HL-60/S4 (cell line): Measurements from ENCODE around the gene FRAS1.
"Not testable (repeated sequence)": the region's sequence is repeated elsewhere in the genome, so short reads cannot be mapped to it uniquely, and the experiment has no call there.

Source experiments
- in situ Hi-C: fragments of 300-500 bp; cut with MboI; formaldehyde crosslinking; loops from 2 replicates; pipeline ENCODE4 v1.14.3; 2022; ENCODE audit warnings: low sequenced_read_pairs

Gene FRAS1

DNA sequence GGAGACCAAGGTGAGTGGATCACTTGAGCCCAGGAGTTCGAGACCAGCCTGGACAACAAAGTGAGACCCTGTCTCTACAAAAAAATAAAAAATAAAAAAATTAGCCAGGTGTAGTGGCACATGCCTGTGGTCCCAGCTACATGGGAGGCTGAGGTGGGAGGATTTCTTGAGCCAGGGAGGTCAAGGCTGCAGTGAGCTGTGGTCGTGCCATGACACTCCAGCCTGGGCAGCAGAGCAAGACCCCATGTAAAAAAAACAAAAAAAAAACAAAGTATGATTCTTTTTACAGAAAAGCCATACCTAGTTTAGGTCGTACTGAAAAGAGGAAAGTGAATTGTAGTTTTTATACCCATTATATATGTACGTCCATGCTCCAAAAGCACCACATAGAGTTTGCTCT is 151.8 kb downstream of the FRAS1 start:
- in situ Hi-C loops: not testable (repeated sequence)

DNA sequence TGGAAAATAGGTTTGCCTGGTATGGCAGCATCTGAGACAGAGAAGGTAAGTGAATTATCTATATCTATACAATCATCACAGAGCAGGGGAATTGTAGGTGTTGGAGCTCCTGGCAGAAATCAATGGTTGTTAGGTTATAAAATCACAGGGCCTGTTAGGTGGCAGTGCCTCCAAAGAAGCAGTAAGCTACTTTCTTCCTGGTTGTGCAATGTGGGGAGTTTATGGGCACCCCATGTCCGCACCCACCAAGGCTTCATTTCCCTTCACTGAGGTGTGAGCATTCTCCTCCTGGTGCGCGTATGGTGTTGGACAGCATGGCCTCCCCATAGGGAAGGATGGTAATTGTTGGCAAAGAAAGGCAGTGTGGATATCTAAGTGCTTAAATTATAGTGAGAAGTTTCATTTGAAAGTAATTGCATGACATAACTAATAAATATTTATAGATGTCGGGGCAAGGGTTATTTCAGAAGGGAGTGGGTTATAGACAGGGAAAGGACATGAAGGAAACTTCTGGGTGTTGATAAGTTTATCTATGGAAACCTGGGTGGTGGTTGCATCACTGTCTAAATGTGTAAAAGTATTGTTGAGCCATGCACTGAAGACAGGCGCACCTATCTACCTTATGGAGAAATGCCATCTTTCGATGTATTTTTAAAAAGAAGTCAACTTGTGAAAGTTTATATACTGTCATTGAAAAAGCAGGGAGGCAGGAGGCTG is 153.7 kb downstream of the FRAS1 start:
- in situ Hi-C loops: no loop called here

DNA sequence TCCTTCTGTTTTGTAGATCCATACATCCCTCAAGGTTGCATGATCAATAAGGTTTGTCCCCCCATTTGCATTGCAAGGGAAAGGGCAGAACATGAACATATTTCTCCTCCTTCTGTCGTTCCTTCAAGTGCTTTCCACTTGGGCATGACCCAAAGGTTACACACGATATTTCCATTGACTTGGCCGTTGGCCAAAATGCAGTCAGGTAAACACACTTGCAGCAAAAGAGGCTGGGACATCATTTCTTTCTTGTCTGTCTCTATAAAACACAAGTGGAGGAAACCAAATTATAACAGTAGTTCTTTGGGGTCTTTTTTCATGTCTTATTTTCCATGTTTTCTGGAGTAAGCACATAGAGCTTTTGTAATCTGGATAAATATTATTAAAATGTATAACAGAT is 156.1 kb downstream of the FRAS1 start:
- in situ Hi-C loops: no loop called here

GRCh38 chr4:78214078-78214477 is 157.0 kb downstream of the FRAS1 start:
- in situ Hi-C loops: no loop called here

DNA sequence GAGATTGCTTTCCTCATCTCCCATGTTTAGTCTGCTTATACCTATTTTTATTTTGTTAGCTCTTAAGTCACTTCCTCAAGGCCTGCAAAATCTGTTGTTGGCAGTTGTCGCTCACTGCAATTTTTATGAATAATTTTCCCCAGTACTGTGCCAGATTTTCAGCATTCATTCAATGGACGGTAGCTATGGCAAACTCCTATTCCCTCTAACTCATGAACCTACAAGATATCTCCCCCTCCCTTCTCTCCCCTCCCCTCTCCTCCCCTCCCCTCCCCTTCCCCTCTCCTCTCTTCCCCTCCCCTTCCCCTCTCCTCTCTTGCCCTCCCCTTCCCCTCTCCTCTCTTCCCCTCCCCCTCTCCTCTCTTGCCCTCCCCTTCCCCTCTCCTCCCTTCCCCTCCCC is 160.4 kb downstream of the FRAS1 start:
- in situ Hi-C loops: no loop called here

- in situ Hi-C loops: no loop called here
Observed at GRCh38 chr4:78218260-78218659, 161.1 kb downstream of the FRAS1 start.

DNA sequence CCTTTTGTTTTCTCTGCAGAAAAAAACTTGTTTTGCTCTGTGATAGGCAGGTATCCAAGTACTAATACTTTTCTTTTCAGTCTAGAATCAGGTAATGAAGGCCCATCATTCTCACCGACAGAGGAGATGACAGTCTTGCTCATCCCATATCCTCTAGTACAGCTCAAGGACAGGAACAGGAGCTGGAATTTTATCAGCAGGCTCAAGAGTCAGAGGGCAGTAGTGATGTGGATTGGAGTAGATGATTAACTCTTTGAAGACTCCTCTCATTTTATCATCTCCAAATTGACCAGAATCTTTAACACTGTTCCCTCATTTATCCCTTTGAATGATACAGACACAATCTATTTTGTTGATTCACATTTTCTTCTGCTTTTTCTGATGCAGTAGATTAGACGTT is 162.7 kb downstream of the FRAS1 start:
- in situ Hi-C loops: no loop called here

DNA sequence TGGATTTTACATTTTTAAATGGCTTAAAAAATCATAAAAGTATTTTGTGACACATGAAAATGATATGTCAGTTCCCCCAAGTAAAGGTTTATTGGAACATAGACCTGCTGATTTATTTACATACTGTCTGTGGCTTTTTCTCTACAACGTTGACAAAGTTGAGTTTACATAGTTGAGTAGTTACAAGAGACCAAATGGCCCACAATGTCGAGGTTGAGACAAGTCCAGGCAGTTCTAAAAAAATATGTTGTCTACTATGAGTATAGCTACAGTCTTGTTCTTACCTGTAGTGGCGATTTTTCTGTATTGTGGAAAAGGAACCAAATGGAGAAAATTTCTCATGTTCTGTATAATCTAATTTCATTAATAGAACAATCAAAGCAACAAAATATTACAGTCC is 163.2 kb downstream of the FRAS1 start:
- in situ Hi-C loops: no loop called here

GRCh38 chr4:78222575-78223186 is 165.6 kb downstream of the FRAS1 start:
- in situ Hi-C loops: no loop called here

DNA sequence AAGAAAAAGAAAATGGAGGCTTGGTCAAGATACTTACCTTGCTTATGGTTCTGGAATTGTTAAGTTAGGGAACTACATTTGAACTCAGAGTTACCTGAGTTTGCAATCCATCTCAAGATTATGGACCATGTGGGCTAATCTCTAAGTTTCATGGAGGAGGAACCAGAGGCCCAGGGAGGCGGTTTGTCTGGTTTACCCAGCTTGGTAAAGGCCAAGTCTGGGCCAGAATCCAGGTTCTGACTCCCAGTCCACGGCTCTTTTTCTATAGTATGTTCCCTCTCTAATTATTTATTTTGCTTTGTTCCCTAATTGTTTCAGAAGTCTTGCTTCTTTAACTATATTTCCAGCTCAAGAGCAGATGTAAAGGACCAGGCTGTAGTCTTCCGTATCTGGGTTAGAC is 168.1 kb downstream of the FRAS1 start:
- in situ Hi-C loops: no loop called here

DNA sequence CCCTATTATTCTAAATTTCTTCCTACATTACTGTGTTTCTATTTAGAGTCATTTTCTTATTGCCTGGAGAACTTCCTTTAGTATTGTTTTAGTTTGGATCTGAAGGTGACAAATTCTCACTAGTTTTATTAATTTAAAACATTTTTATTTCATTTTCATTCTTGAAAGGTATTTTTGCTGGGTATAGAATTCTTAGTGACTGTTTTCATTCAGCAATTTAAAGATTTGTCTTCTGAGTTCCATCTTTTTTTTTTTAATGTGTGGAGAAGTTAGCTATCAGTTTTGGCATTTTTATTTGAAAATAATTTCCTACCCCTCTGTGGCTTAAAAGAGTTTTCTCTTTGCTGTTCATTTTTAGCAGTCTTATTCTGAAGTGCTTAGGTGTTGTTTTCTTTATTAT is 169.2 kb downstream of the FRAS1 start:
- in situ Hi-C loops: no loop called here

DNA sequence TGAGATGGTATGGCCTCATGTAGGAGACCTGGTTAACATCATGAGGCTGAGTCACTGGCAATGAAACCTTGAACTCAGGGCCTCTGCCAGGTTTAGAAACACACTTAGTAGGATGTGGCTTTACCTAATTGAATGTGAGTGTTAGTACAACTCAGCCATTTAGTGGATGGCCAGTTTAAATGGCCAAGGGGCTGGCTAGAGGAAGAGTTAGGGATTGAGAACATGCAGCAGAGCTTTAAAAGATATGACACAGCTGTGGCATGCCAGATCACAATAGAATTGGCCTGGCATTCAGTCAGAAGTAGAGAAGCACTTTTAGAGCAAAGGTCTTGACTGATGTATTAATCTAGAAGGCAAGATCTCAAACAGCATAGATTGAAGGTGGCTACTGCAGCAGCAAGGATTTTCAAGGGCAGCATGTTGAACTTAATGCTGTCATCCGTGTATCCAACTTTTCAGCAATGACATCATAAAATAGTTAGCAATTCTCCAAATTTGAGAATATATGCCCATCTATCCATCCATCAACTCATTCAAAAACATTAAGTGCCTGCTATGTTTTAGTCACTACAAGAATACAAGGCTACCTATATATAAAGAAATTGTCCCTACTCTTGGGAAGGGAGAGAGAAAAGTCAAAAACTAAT is 170.4 kb downstream of the FRAS1 start:
- in situ Hi-C loops: no loop called here

- in situ Hi-C loops: no loop called here
Observed at GRCh38 chr4:78235800-78236199, 178.7 kb downstream of the FRAS1 start.

DNA sequence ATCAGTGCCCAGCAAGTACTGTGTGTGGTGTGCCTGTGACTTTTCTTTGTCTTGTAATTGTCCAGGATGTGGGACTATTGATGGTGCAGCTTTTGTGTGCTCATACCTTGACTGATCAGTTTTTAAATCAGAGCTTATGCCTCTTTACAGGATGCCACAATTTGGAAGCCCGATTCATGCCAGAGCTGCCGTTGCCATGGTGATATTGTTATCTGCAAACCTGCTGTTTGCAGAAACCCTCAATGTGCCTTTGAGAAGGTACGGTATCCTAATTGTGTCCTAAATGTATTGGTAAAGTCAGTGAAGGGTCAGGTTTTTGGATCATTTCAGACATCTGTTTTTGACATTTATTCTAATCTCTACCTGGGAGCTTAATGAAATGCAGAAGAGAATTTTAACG is 180.2 kb downstream of the FRAS1 start:
- in situ Hi-C loops: no loop called here

GRCh38 chr4:78242071-78242470 is 184.9 kb downstream of the FRAS1 start:
- in situ Hi-C loops: no loop called here

- in situ Hi-C loops: no loop called here
Observed at GRCh38 chr4:78244705-78245485, 187.8 kb downstream of the FRAS1 start.

DNA sequence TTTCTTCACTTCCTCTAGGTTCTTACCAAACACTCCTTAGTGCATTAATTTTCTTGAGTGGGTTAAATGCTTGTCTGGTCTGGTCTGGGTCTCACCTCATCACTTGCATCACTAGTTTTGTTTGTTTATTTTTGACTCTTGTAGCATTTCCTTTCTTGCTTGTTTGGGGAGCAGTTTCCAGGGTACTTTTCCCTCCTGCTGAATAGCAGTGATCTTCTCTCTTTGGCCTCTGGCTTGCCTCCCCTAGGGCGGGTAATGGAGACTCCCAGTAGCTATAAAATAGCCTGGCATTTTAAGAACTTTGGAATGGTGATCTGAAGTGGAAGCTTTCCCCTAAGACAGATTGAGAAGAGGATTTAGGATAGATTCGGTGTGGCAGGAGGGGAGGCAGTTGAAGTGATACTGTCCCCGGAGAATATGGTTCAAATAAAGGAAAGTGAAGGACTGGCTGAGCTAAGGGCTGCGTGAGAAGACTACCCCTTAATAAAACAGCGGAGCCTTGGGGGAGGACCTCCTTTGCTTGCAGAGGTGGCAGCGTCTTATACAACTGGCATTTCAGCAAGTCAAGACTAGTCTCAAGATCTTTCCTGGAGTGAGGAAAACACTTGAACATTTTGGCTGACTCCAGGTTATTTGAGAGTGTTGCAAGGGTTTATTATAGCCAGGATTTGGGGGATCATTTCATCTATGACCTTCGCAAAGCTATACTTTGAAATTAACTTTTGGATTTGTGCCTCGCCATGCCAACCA is 190.6 kb downstream of the FRAS1 start:
- in situ Hi-C loops: no loop called here

- in situ Hi-C loops: no loop called here
Observed at GRCh38 chr4:78250500-78250899, 193.4 kb downstream of the FRAS1 start.

GRCh38 chr4:78252773-78253172 is 195.7 kb downstream of the FRAS1 start:
- in situ Hi-C loops: not testable (repeated sequence)

DNA sequence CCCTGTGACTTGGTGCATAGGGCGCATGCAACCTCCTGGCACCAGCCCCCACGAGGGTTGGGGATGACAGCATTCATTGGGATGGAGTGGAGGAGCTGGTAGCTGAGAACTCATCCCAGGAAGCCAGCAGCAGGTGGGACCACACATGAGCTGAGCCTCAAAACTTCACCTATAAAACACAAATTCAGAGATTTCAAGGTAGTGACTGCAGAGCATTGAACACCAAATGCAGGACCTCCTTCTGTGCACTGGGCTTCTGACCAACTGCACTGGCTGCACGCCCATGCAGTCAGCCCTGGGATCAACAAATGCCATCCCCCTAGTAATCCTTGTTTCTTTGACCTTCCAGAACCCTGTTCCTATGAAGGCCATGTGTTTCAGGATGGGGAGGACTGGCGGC is 197.8 kb downstream of the FRAS1 start:
- in situ Hi-C loops: no loop called here

DNA sequence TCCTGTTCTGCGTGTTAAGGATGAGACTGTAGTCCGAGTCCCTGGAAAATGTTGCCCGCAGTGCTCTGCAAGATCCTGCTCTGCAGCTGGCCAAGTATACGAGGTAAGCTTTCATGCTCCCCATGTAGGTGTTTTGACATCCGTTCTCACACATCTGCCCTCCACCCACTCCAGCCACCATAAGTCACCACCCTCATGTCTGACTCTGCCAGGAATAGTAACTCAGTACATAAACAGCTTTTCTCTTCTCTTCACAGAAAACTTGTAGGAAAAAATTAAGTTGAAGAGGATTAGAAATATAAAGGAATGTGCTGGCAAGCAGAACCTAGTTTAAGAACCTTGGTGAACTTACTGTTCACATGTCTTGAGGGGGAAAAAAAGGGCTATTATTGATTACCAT is 207.9 kb downstream of the FRAS1 start:
- in situ Hi-C loops: no loop called here
